CD14-positive monocyte (primary cell): ENCODE data around the gene GAK. TPM values are rescaled to one million over a fixed set of nuclear protein-coding genes. Genes with fewer than 3 reads are reported as not detected.

Source experiments
- DNase-seq, 3 donors: peaks; one replicate each; pipeline ENCODE4 v3.0.0-alpha.2; 2011 to 2022
- H2AFZ ChIP-seq: 2 replicates; pipeline ENCODE4 v1.6.0; 2012; ENCODE audit warnings: mild to moderate bottlenecking, low read depth, low read length, inconsistent platforms; ENCODE audit not compliant: insufficient read depth, poor library complexity, severe bottlenecking
- H3K27ac ChIP-seq, 2 donors: 1 replicate in 1 of 2; 2 replicates in 1 of 2; pipeline ENCODE4 v1.5.1; 2012 to 2013; ENCODE audit warnings: low read length in 2 of 2, control low read depth in 1 of 2, inconsistent platforms in 1 of 2, low read depth in 1 of 2, mild to moderate bottlenecking in 1 of 2
- H3K27me3 ChIP-seq, 2 donors: one replicate each; pipeline versions ENCODE4 v1.6.0 to v1.6.1; 2011 to 2013; ENCODE audit warnings: low read length in 2 of 2; ENCODE audit not compliant: control insufficient read depth in 2 of 2, insufficient read depth in 2 of 2
- H3K36me3 ChIP-seq, 2 donors: replicated peaks in 1 of 2; 1 replicate in 1 of 2; 2 replicates in 1 of 2; pipeline versions ENCODE4 v1.5.1 to v1.6.1; 2012 to 2013; ENCODE audit warnings: low read length in 2 of 2, control low read depth in 1 of 2, inconsistent platforms in 1 of 2, mild to moderate bottlenecking in 1 of 2; ENCODE audit not compliant: insufficient read depth in 2 of 2, control insufficient read depth in 1 of 2
- H3K4me1 ChIP-seq, 2 donors: 1 replicate in 1 of 2; 2 replicates in 1 of 2; pipeline versions ENCODE4 v1.5.1 to v1.6.1; 2012 to 2013; ENCODE audit warnings: low read length in 2 of 2, control low read depth in 1 of 2, inconsistent platforms in 1 of 2, mild to moderate bottlenecking in 1 of 2, moderate library complexity in 1 of 2; ENCODE audit not compliant: insufficient read depth in 2 of 2, control insufficient read depth in 1 of 2
- H3K4me2 ChIP-seq: replicated peaks from 2 replicates; pipeline ENCODE3; 2012; ENCODE audit warnings: low read length, moderate library complexity, mild to moderate bottlenecking; ENCODE audit not compliant: poor library complexity, severe bottlenecking; ENCODE audit errors: extremely low read depth
- H3K4me3 ChIP-seq, 3 experiments: fragments of 200-600 bp in 1 of 3; sonication (generic) in 1 of 3; replicated peaks in 1 of 3; 1 replicate in 2 of 3; 2 replicates in 1 of 3; pipeline ENCODE4 v1.5.1; 2011 to 2013; ENCODE audit warnings: low read length in 3 of 3, mild to moderate bottlenecking in 3 of 3, control low read depth in 2 of 3, low read depth in 2 of 3, inconsistent platforms in 1 of 3, moderate library complexity in 1 of 3
- H3K79me2 ChIP-seq: 2 replicates; pipeline ENCODE4 v1.6.0; 2012; ENCODE audit warnings: mild to moderate bottlenecking, control low read depth, inconsistent platforms, low read length, moderate library complexity; ENCODE audit not compliant: insufficient read depth
- H3K9ac ChIP-seq: 2 replicates; pipeline ENCODE4 v1.6.0; 2017; ENCODE audit warnings: low read length, mild to moderate bottlenecking; ENCODE audit not compliant: insufficient read depth, poor library complexity, severe bottlenecking
- H3K9me3 ChIP-seq, 2 donors: replicated peaks in 1 of 2; 1 replicate in 1 of 2; 2 replicates in 1 of 2; pipeline versions ENCODE4 v1.5.1 to v1.6.1; 2012 to 2013; ENCODE audit warnings: low read length in 2 of 2, control low read depth in 1 of 2; ENCODE audit not compliant: control insufficient read depth in 1 of 2, insufficient read depth in 1 of 2
- H4K20me1 ChIP-seq: 2 replicates; pipeline ENCODE4 v1.6.0; 2012; ENCODE audit warnings: mild to moderate bottlenecking, low read length, control low read depth, moderate library complexity; ENCODE audit not compliant: insufficient read depth
- H3K27ac Mint-ChIP-seq, 7 donors: one replicate each; pipeline ENCODE4 v1.8.0; 2020; ENCODE audit warnings: mild to moderate bottlenecking in 7 of 7, mixed read lengths in 7 of 7, moderate library complexity in 6 of 7, inconsistent platforms in 2 of 7
- H3K27me3 Mint-ChIP-seq, 3 donors: one replicate each; pipeline ENCODE4 v1.8.0; 2021 to 2022; ENCODE audit warnings: low read depth in 3 of 3, mild to moderate bottlenecking in 3 of 3, mixed read lengths in 3 of 3, moderate library complexity in 3 of 3, inconsistent platforms in 1 of 3
- H3K36me3 Mint-ChIP-seq, 2 donors: one replicate each; pipeline ENCODE4 v1.8.0; 2020; ENCODE audit warnings: mixed read lengths in 2 of 2, inconsistent platforms in 1 of 2, mild to moderate bottlenecking in 1 of 2
- H3K4me1 Mint-ChIP-seq: one replicate; pipeline ENCODE4 v1.8.0; 2020; ENCODE audit warnings: mild to moderate bottlenecking, mixed read lengths
- H3K4me3 Mint-ChIP-seq, 2 donors: one replicate each; pipeline ENCODE4 v1.8.0; 2020; ENCODE audit warnings: mild to moderate bottlenecking in 2 of 2, mixed read lengths in 2 of 2, moderate library complexity in 1 of 2
- H3K9me3 Mint-ChIP-seq, 7 donors: one replicate each; pipeline ENCODE4 v1.8.0; 2020 to 2022; ENCODE audit warnings: mixed read lengths in 7 of 7, mild to moderate bottlenecking in 6 of 7, moderate library complexity in 6 of 7, inconsistent platforms in 2 of 7
- WGBS: methylation state at CpG from one replicate; pipeline ENCODE4 v1.1.5; 2013; ENCODE audit warnings: missing lambda C conversion rate; ENCODE audit not compliant: insufficient coverage; 5-methylcytosine and 5-hydroxymethylcytosine counted together
- intact Hi-C, 2 donors: fragments of 100-400 bp; cut with micrococcal nuclease; formaldehyde crosslinking; loops; one replicate each; pipeline versions ENCODE4 v1.15.0 to v1.15.1; 2023
- polyA plus RNA-seq, 3 donors: library from polyadenylated mRNA; depleted of rRNA in 1 of 3; unstranded in 2 of 3; stranded (reverse) in 1 of 3; fragments of 300-500 nt in 2 of 3; fragments of >200 nt in 1 of 3; fragmentation: Illumina TruSeq in 2 of 3; gene quantifications; 1 replicate in 2 of 3; 2 replicates in 1 of 3; pipeline ENCODE4 v1.2.3, GENCODE V29; 2012 to 2021
- TF ChIP-seq, protein P1 (sequence below): fragments of 200-600 bp; IDR thresholded peaks from one replicate; pipeline ENCODE4 v1.8.0; 2022; ENCODE audit warnings: antibody characterized with exemption, mild to moderate bottlenecking

The GAK gene
- polyA plus RNA-seq, 3 donors = 40.3 to 88.7 (median 54.9) TPM

DNA sequence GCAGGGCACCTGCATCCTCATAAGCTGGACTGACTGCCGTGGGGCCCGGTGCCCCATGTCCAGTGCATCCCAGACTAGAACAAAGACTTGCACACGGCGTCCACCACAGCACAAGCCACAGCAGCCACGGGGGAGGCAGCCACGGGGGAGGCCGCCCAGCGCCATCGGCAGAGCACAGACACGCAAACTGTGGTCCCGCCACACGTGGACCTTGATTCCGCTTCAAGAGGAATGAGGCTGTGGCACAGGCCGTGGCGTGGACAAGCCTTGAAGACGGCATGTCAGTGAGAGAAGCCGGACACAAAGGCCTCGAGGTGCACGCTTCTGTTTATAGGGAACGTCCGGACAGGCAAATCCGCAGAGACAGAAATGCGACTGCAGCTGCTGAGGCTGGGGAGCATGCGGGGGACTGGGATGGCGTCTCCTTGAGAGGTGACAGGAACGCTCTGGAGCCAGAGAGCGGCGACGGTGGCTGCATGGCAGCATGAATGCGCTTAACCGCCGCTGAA lies 96.1 kb downstream of the GAK start:
- H3K4me2 ChIP-seq = no peak overlapping the region
- Mint-ChIP-seq H3K36me3 (no peaks in the 10 kb centered on the region), H3K27ac (no peak overlapping the region), H3K9me3 (peaks cover 20 to 50% (median 45%) of the 10 kb centered on the region in 7 donors), H3K4me1 (peaks cover 7% of the 10 kb centered on the region), H3K27me3 (peaks cover 5 to 22% (median 5%) of the 10 kb centered on the region in 3 donors), H3K4me3 (no peak overlapping the region)
- no peak overlapping the region for H3K4me3 ChIP-seq
- H3K4me1 ChIP-seq = peaks cover 6 to 11% of the 10 kb centered on the region in 2 donors
- no peaks in the 10 kb centered on the region for H3K36me3 ChIP-seq
- intact Hi-C loops = no loop called here
- no peak overlapping the region for H2AFZ ChIP-seq
- no peaks in the 10 kb centered on the region for H3K79me2 ChIP-seq
- WGBS = 99% methylated on average over 32 of the region's 32 CpGs
- peaks cover 25 to 50% of the 10 kb centered on the region in 2 donors for H3K9me3 ChIP-seq
- H3K27me3 ChIP-seq = no peaks in the 10 kb centered on the region
- TF ChIP-seq, protein P1, sequence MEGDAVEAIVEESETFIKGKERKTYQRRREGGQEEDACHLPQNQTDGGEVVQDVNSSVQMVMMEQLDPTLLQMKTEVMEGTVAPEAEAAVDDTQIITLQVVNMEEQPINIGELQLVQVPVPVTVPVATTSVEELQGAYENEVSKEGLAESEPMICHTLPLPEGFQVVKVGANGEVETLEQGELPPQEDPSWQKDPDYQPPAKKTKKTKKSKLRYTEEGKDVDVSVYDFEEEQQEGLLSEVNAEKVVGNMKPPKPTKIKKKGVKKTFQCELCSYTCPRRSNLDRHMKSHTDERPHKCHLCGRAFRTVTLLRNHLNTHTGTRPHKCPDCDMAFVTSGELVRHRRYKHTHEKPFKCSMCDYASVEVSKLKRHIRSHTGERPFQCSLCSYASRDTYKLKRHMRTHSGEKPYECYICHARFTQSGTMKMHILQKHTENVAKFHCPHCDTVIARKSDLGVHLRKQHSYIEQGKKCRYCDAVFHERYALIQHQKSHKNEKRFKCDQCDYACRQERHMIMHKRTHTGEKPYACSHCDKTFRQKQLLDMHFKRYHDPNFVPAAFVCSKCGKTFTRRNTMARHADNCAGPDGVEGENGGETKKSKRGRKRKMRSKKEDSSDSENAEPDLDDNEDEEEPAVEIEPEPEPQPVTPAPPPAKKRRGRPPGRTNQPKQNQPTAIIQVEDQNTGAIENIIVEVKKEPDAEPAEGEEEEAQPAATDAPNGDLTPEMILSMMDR = no peak
- H4K20me1 ChIP-seq = no peaks in the 10 kb centered on the region
- H3K9ac ChIP-seq = no peak overlapping the region
- no peak overlapping the region for H3K27ac ChIP-seq
- no peak for DNase-seq

GRCh38 chr4:835148-836002 lies 96.7 kb downstream of the GAK start:
- Mint-ChIP-seq H3K9me3 (peaks cover 18 to 56% (median 44%) of the 10 kb centered on the region in 7 donors), H3K4me3 (no peak overlapping the region), H3K36me3 (no peaks in the 10 kb centered on the region), H3K27ac (no peak overlapping the region), H3K4me1 (peaks cover 7% of the 10 kb centered on the region), H3K27me3 (peaks cover 7 to 25% (median 8%) of the 10 kb centered on the region in 3 donors)
- Histone ChIP-seq H3K9me3 (peaks cover 25 to 50% of the 10 kb centered on the region in 2 donors), H3K27me3 (peaks cover 0 to 2% of the 10 kb centered on the region in 2 donors), H3K9ac (no peak overlapping the region), H4K20me1 (no peaks in the 10 kb centered on the region), H3K4me1 (peaks cover 6 to 11% of the 10 kb centered on the region in 2 donors), H2AFZ (no peak overlapping the region), H3K36me3 (no peaks in the 10 kb centered on the region), H3K79me2 (no peaks in the 10 kb centered on the region), H3K27ac (no peak overlapping the region), H3K4me3 (no peak overlapping the region), H3K4me2 (no peak overlapping the region)
- WGBS = 96% methylated on average over 41 of the region's 46 CpGs
- intact Hi-C loops = no loop called here
- TF ChIP-seq, protein P1 = no peak
- DNase-seq = no peak
